NT2/D1 (cell line): Measurements from ENCODE around the gene UGGT1.
A peak's percentile ranks its signal among the peaks of the same experiment; 100 is the strongest.

Source experiments
- DNase-seq: peaks from one replicate; pipeline ENCODE4 v3.0.0-alpha.2; 2011; ENCODE audit warnings: low read depth, low spot score
- H3K27me3 ChIP-seq: 2 replicates; pipeline ENCODE4 v1.6.0; 2011; ENCODE audit warnings: mild to moderate bottlenecking; ENCODE audit not compliant: insufficient read length, insufficient read depth
- H3K36me3 ChIP-seq: 2 replicates; pipeline ENCODE4 v1.6.1; 2011; ENCODE audit warnings: mild to moderate bottlenecking, low read length, mixed read lengths; ENCODE audit not compliant: insufficient read depth, insufficient read length
- H3K4me1 ChIP-seq: 2 replicates; pipeline ENCODE4 v1.5.1; 2011; ENCODE audit not compliant: insufficient read depth, insufficient read length
- H3K4me3 ChIP-seq: 2 replicates; pipeline ENCODE4 v1.5.1; 2011; ENCODE audit warnings: low read depth; ENCODE audit not compliant: insufficient read length
- H3K9ac ChIP-seq: 2 replicates; pipeline ENCODE4 v1.6.0; 2011; ENCODE audit warnings: low read depth; ENCODE audit not compliant: insufficient read length
- H3K9me3 ChIP-seq: 2 replicates; pipeline ENCODE4 v1.5.1; 2011; ENCODE audit warnings: mild to moderate bottlenecking, low read length; ENCODE audit not compliant: insufficient read depth
- SUZ12 ChIP-seq: IDR thresholded peaks from 2 replicates; pipeline ENCODE4 v1.6.1; 2011; ENCODE audit not compliant: insufficient read length, insufficient read depth; ENCODE audit errors: extremely low read depth
- YY1 ChIP-seq: IDR thresholded peaks from 2 replicates; pipeline ENCODE4 v1.6.1; 2011; ENCODE audit not compliant: insufficient read length, insufficient read depth
- ZNF274 ChIP-seq: IDR thresholded peaks from 2 replicates; pipeline ENCODE4 v1.6.1; 2011; ENCODE audit warnings: mild to moderate bottlenecking, low read depth, low read length

The UGGT1 gene

DNA sequence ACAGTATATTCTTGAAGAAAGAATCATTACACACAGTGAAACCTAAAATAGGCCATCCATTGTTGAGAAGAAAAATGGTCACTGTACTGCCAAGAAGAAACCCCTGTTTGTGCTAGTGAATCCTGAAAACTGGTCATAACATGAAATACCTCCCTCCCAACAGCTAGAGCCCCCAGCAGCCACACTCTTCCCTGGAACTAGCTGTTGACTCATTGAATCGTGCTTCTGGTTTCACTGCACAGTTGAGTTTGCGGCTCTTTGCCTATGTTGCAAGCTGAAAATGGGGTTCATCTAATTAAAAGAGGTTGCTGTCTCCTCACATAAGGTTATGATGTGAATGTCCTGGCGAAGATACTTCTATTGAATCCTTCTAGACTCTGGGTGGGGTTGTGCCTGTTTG lies 86.3 kb downstream of the UGGT1 start:
- no peak for TF ChIP-seq YY1
- TF ChIP-seq SUZ12 = no peak
- no peak for TF ChIP-seq ZNF274
- H3K27me3 ChIP-seq = no peaks in the 10 kb centered on the region
- no peak for DNase-seq
- H3K4me3 ChIP-seq = no peak overlapping the region
- peaks cover 98% of the 10 kb centered on the region for H3K36me3 ChIP-seq
- H3K4me1 ChIP-seq = no peaks in the 10 kb centered on the region
- H3K9me3 ChIP-seq = no peaks in the 10 kb centered on the region
- H3K9ac ChIP-seq = no peak overlapping the region

DNA sequence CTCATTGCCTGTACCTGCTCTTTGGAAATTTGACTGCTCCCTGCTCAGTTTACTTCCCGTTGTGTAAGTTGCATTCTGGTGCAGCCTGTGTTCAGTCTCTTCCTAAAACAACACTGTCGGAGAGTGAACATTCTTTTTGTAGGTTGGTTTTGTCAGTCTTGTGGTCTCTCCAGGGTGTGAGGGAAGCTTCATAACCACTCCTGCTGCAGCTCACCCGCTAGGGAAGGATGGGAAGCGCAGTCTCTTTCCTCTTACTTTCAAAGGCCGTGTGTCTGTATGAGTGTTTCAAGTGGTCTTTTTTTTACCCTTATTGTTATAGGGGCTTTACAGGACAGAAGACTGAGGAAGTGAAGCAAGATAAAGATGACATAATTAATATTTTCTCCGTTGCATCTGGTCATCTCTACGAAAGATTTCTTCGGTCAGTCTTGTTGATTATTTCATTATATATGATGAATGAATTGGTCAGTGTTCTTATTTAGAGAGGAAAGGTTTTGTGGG lies 87.2 kb downstream of the UGGT1 start:
- no peak for DNase-seq
- Histone ChIP-seq H3K4me1 (no peaks in the 10 kb centered on the region), H3K4me3 (no peak overlapping the region), H3K36me3 (peaks cover 95% of the 10 kb centered on the region), H3K27me3 (no peaks in the 10 kb centered on the region), H3K9me3 (no peaks in the 10 kb centered on the region), H3K9ac (no peak overlapping the region)
- TF ChIP-seq ZNF274 (no peak), SUZ12 (no peak), YY1 (no peak)

DNA sequence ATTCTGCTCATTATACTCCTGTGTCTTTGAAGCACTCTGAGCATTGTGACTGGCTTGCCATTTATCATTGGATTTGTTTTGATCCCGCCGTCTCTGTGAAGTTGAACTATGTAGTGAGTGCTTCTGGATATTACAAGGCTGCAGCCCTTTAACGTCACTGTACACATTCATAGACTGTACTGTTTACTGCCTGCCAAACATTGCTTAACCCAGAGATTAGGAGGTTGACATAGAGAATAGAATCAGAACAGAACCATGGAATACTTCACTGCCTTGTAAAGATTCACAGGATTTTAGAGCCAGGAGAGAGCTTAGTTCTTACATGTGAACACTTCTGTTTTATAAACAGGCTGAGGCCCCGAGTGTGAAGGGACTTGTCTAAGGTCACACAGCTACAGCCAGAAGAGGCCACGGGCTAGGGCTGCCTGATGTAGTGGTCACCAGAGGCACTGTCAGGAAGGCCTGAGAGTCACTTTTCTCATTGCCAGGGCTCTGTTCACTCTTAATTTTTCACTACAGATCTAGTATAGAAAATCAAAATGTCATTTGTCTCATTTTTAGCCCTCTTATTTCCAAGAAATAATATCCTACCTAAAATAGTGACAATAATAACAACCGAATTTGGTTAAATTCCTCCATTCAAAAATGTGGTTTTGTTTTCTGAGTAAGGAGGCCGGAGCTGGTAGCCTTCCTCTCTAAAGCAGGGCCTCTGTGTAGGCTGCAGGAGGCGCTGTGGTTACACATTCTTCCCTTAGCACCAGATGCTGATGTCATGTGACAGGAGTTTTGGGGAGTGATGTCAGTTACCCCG lies 87.9 kb downstream of the UGGT1 start:
- Histone ChIP-seq H3K9me3 (no peaks in the 10 kb centered on the region), H3K36me3 (peaks cover 95% of the 10 kb centered on the region), H3K9ac (no peak overlapping the region), H3K27me3 (no peaks in the 10 kb centered on the region), H3K4me1 (no peaks in the 10 kb centered on the region), H3K4me3 (no peak overlapping the region)
- TF ChIP-seq YY1 = no peak
- TF ChIP-seq SUZ12 = no peak
- DNase-seq = peak; percentile 46

DNA sequence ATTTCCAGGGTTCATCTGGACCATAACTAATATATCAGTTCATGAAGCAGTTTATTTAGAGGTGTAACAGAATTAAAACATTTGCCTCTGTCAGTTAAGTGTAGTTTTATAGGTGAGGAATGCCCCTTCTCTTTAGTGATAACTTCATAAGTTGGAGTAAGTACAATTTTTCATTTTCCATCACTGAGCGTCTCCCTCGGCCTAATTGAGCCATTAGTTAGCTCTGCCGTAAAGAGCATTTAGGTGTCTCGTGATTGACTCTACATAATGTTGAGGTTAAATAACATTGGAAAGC lies 88.4 kb downstream of the UGGT1 start:
- Histone ChIP-seq H3K9ac (no peak overlapping the region), H3K36me3 (peaks cover 93% of the 10 kb centered on the region), H3K27me3 (no peaks in the 10 kb centered on the region), H3K4me3 (no peak overlapping the region), H3K9me3 (no peaks in the 10 kb centered on the region), H3K4me1 (no peaks in the 10 kb centered on the region)
- DNase-seq = no peak
- no peak for TF ChIP-seq YY1
- no peak for TF ChIP-seq SUZ12
- TF ChIP-seq ZNF274 = no peak

DNA sequence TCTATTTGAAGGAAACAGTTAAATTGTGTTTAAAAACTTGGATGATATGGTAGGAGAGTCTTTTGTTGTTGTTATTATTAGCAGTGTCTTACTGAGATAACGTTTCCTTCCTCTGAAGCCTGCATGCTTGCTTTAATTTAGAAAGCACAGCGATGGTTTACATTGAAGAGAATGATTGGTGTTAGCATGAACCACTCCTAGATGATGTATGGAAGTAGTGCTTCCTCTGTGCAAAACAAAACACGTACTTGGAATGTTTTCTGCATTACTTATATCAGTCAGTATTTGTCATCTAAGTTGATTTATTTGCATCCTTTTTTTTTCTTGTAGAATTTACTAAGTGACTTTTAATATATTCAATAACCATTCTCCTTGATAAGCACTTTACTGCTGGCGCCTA lies 89.0 kb downstream of the UGGT1 start:
- no peak for DNase-seq
- Histone ChIP-seq H3K4me1 (no peaks in the 10 kb centered on the region), H3K27me3 (no peaks in the 10 kb centered on the region), H3K9ac (no peak overlapping the region), H3K9me3 (no peaks in the 10 kb centered on the region), H3K36me3 (peaks cover 93% of the 10 kb centered on the region), H3K4me3 (no peak overlapping the region)
- TF ChIP-seq YY1 = no peak
- TF ChIP-seq SUZ12 = no peak
- no peak for TF ChIP-seq ZNF274

DNA sequence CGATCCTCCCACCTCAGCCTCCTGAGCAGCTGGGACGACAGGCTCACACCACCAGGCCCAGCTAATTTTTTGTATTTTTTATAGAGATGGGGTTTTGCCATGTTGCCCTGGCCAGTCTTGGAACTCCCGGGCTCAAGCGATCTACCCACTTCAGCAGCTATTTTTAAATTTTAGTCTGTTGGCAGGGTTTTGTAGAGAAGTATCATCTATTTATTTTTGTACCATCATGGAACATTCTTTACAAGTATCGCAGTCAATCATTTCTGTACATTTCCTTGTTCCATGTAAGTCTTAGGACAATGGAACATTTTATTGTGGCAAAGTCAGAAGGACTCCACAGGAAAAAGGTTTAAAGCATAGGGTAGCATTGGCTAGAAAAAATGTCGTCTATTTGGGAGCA lies 94.6 kb downstream of the UGGT1 start:
- TF ChIP-seq YY1 = no peak
- no peak for TF ChIP-seq SUZ12
- TF ChIP-seq ZNF274 = no peak
- H3K36me3 ChIP-seq = peaks cover 82% of the 10 kb centered on the region

DNA sequence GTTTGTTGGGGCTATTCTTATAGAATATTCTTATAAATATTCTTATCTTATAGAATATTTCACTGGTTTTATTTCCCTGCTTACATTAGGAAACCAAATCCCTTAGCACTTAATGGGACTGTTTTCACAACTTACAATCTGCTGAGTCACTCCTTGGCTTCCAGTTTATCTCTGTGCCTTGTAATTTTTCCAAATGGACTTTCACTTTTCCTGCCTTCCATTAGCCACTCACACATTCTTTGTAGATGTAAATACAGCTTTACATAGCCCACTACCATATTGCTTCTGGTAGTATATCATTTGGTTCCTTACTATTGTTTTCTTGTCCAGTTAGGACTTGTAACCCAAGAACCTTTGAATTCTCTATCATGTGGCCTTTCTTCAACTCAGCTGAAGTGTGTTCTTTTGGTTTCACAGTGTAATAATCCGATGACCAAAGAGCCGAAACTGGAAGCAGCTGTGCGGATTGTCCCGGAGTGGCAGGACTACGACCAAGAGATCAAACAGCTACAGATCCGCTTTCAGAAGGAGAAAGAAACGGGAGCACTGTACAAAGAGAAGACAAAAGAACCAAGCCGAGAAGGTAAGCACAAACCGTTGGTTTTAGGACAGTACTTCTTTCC lies 96.1 kb downstream of the UGGT1 start:
- Histone ChIP-seq H3K27me3 (no peaks in the 10 kb centered on the region), H3K9ac (no peak overlapping the region), H3K4me3 (no peak overlapping the region), H3K9me3 (no peaks in the 10 kb centered on the region), H3K4me1 (no peaks in the 10 kb centered on the region), H3K36me3 (peaks cover 76% of the 10 kb centered on the region)
- TF ChIP-seq ZNF274 (no peak), YY1 (no peak), SUZ12 (no peak)
- DNase-seq = no peak

More for the DNA sequence above, 94.6 kb downstream of the UGGT1 start:
- no peak for DNase-seq
- H3K4me3 ChIP-seq = no peak overlapping the region
- no peaks in the 10 kb centered on the region for H3K9me3 ChIP-seq
- H3K9ac ChIP-seq = no peak overlapping the region
- no peaks in the 10 kb centered on the region for H3K27me3 ChIP-seq
- no peaks in the 10 kb centered on the region for H3K4me1 ChIP-seq
